ENCODE measurements around the gene HDAC11.

DNA sequence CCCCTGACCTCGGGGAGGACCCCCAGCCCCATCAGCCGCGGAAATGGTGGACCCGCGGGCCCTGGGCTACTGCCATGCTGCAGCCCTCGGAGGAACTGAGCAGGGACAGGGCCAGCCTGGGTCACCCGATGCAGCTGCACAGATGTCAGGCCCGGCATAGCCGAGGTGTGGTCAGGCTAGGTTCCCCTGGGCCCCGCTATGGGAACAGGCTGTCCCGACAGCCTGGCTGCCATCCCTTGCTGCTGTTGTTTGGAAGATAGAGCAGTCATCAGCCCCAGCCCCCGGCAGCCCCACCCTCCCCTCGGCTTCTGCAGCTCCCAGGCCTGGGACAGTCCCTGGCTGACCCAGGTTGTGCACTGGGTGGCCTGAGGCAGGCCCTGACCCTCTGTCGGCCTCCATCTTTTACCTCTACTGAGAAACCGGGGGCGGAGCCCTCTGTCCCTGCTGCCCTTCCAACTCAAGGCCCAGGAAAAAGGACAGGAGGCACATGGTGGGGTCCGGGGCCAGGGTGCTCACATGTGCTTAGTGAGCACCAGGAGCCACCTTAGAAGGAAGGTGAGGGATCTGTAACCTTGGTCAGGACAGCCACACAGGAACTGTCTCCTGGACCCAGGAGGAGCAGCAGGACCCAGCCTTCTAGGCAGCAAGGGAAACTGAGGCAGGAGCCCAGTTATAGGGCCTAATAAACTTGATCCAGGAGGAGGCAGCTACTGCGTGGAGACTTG is 37.3 kb downstream of the HDAC11 start:
- TF ChIP-seq, protein P1, sequence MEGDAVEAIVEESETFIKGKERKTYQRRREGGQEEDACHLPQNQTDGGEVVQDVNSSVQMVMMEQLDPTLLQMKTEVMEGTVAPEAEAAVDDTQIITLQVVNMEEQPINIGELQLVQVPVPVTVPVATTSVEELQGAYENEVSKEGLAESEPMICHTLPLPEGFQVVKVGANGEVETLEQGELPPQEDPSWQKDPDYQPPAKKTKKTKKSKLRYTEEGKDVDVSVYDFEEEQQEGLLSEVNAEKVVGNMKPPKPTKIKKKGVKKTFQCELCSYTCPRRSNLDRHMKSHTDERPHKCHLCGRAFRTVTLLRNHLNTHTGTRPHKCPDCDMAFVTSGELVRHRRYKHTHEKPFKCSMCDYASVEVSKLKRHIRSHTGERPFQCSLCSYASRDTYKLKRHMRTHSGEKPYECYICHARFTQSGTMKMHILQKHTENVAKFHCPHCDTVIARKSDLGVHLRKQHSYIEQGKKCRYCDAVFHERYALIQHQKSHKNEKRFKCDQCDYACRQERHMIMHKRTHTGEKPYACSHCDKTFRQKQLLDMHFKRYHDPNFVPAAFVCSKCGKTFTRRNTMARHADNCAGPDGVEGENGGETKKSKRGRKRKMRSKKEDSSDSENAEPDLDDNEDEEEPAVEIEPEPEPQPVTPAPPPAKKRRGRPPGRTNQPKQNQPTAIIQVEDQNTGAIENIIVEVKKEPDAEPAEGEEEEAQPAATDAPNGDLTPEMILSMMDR (optimal IDR thresholded peaks at IDR 0.05 in 1 of 3, IDR thresholded peaks at IDR 0.05 in 1 of 3, conservative IDR thresholded peaks at IDR 0.05 in 1 of 3; ENCODE audit: extremely low read depth in 1 of 3, insufficient read depth in 2 of 3, low read length in 3 of 3): no peak
- no peak for TF ChIP-seq EZH2 (IDR thresholded peaks at IDR 0.05; ENCODE audit: low read length)
